HL-60/S4 treated with phorbol 12-myristate 13-acetate at 8.2 ng/mL for 4 days and 3 days (cell line): ENCODE measurements around the gene WDR64.

ENCODE experiments used
- in situ Hi-C: fragments of 300-500 bp; cut with MboI; formaldehyde crosslinking; loops from 2 replicates; pipeline ENCODE4 v1.15.0; 2022; ENCODE audit warnings: low sequenced_read_pairs

Gene WDR64

GRCh38 chr1:241630899-241631298 lies 21.2 kb upstream of the WDR64 start:
- in situ Hi-C loops: loop anchor here (25.0 kb wide), 1 partner anchor 94 kb away; the partner anchor contains the start of gene KMO

GRCh38 chr1:241631674-241632073 lies 20.4 kb upstream of the WDR64 start:
- in situ Hi-C loops: loop anchor here (25.0 kb wide), 1 partner anchor 94 kb away; the partner anchor contains the start of gene KMO

- in situ Hi-C loops: loop anchor here (25.0 kb wide), 1 partner anchor 96 kb away; the partner anchor contains the start of gene KMO
Observed at GRCh38 chr1:241632987-241633386, 19.1 kb upstream of the WDR64 start.

- in situ Hi-C loops: loop anchor here (25.0 kb wide), 1 partner anchor 98 kb away; the partner anchor contains the start of gene KMO
Observed at GRCh38 chr1:241635556-241636152, 16.4 kb upstream of the WDR64 start.

- in situ Hi-C loops: loop anchor here (25.0 kb wide), 1 partner anchor 99 kb away; the partner anchor contains the start of gene KMO
Observed at GRCh38 chr1:241636291-241636690, 15.8 kb upstream of the WDR64 start.

- in situ Hi-C loops: loop anchor here (25.0 kb wide), 1 partner anchor 100 kb away; the partner anchor contains the start of gene KMO
Observed at GRCh38 chr1:241637046-241637590, 15.0 kb upstream of the WDR64 start.

GRCh38 chr1:241637604-241638003 lies 14.5 kb upstream of the WDR64 start:
- in situ Hi-C loops: loop anchor here (25.0 kb wide), 1 partner anchor 100 kb away; the partner anchor contains the start of gene KMO

- in situ Hi-C loops: loop anchor here (25.0 kb wide), 1 partner anchor 101 kb away; the partner anchor contains the start of gene KMO
Observed at GRCh38 chr1:241638099-241638682, 13.9 kb upstream of the WDR64 start.

GRCh38 chr1:241638909-241639622 lies 13.0 kb upstream of the WDR64 start:
- in situ Hi-C loops: loop anchor here (25.0 kb wide), 1 partner anchor 102 kb away; the partner anchor contains the start of gene KMO

- in situ Hi-C loops: loop anchor here (25.0 kb wide), 1 partner anchor 102 kb away; the partner anchor contains the start of gene KMO
Observed at GRCh38 chr1:241639623-241640148, 12.4 kb upstream of the WDR64 start.

GRCh38 chr1:241640149-241640866 lies 11.8 kb upstream of the WDR64 start, which contains the start of the genes CHML and OPN3:
CHML (minus strand) TSS chr1:241640369; CDS start chr1:241635766, 4,603 bp downstream.
OPN3 (minus strand) TSS chr1:241640369; CDS start chr1:241640254, 115 bp downstream.
- in situ Hi-C loops: loop anchor here (25.0 kb wide), 1 partner anchor 103 kb away; the partner anchor contains the start of gene KMO

- in situ Hi-C loops: loop anchor here (25.0 kb wide), 1 partner anchor 104 kb away; the partner anchor contains the start of gene KMO
Observed at GRCh38 chr1:241640867-241641622, 11.0 kb upstream of the WDR64 start.

GRCh38 chr1:241641773-241642592 lies 10.1 kb upstream of the WDR64 start:
- in situ Hi-C loops: loop anchor here (25.0 kb wide), 1 partner anchor 105 kb away; the partner anchor contains the start of gene KMO

GRCh38 chr1:241642593-241642944 lies 9.5 kb upstream of the WDR64 start:
- in situ Hi-C loops: loop anchor here (25.0 kb wide), 1 partner anchor 105 kb away; the partner anchor contains the start of gene KMO

- in situ Hi-C loops: loop anchor here (25.0 kb wide), 1 partner anchor 107 kb away; the partner anchor contains the start of gene KMO
Observed at GRCh38 chr1:241644259-241644658, 7.8 kb upstream of the WDR64 start.

GRCh38 chr1:241645199-241645598 lies 6.9 kb upstream of the WDR64 start:
- in situ Hi-C loops: loop anchor here (25.0 kb wide), 1 partner anchor 108 kb away; the partner anchor contains the start of gene KMO

- in situ Hi-C loops: loop anchor here (25.0 kb wide), 1 partner anchor 109 kb away; the partner anchor contains the start of gene KMO
Observed at GRCh38 chr1:241646201-241646600, 5.9 kb upstream of the WDR64 start.

GRCh38 chr1:241647658-241648057 lies 4.4 kb upstream of the WDR64 start:
- in situ Hi-C loops: loop anchor here (25.0 kb wide), 1 partner anchor 110 kb away; the partner anchor contains the start of gene KMO
